ENCODE measurements around the gene MAGI2.
"Not testable (repeated sequence)": the region's sequence is repeated elsewhere in the genome, so short reads cannot be mapped to it uniquely, and the experiment has no call there.

Gene MAGI2

GRCh38 chr7:78383096-78383880, 1070.2 kb downstream of the MAGI2 start:
- DNase-seq: no peak

- no peak for DNase-seq
Measured at GRCh38 chr7:78379148-78379547, 1074.3 kb downstream of the MAGI2 start.

- DNase-seq: no peak
Measured at GRCh38 chr7:78377532-78377931, 1075.9 kb downstream of the MAGI2 start.

- no peak for DNase-seq
Measured at GRCh38 chr7:78370936-78371335, 1082.5 kb downstream of the MAGI2 start.

- no peak for DNase-seq
Measured at GRCh38 chr7:78368771-78369170, 1084.7 kb downstream of the MAGI2 start.

- no peak for DNase-seq
Measured at GRCh38 chr7:78367280-78367773, 1086.1 kb downstream of the MAGI2 start.

GRCh38 chr7:78363866-78364265, 1089.6 kb downstream of the MAGI2 start:
- DNase-seq: no peak

GRCh38 chr7:78359836-78360235, 1093.6 kb downstream of the MAGI2 start:
- DNase-seq: no peak

- DNase-seq: no peak
Measured at GRCh38 chr7:78357709-78358108, 1095.8 kb downstream of the MAGI2 start.

- DNase-seq: no peak
Measured at GRCh38 chr7:78355834-78356233, 1097.6 kb downstream of the MAGI2 start.

GRCh38 chr7:78350926-78351325, 1102.5 kb downstream of the MAGI2 start:
- no peak for DNase-seq

- no peak for DNase-seq
Measured at GRCh38 chr7:78350391-78350790, 1103.1 kb downstream of the MAGI2 start.

- DNase-seq: no peak
Measured at GRCh38 chr7:78346827-78347226, 1106.6 kb downstream of the MAGI2 start.

- DNase-seq: no peak
Measured at GRCh38 chr7:78345979-78346378, 1107.5 kb downstream of the MAGI2 start.

GRCh38 chr7:78345293-78345911, 1108.1 kb downstream of the MAGI2 start:
- no peak for DNase-seq

GRCh38 chr7:78334426-78334825, 1119.0 kb downstream of the MAGI2 start:
- no peak for DNase-seq

- DNase-seq: no peak
Measured at GRCh38 chr7:78333530-78334425, 1119.7 kb downstream of the MAGI2 start.

- DNase-seq: no peak
Measured at GRCh38 chr7:78329001-78329655, 1124.3 kb downstream of the MAGI2 start.

- DNase-seq: no peak
Measured at GRCh38 chr7:78327718-78328117, 1125.7 kb downstream of the MAGI2 start.

- DNase-seq: no peak
Measured at GRCh38 chr7:78326876-78327275, 1126.6 kb downstream of the MAGI2 start.

- no peak for DNase-seq
Measured at GRCh38 chr7:78326189-78326588, 1127.3 kb downstream of the MAGI2 start.

GRCh38 chr7:78323118-78323517, 1130.3 kb downstream of the MAGI2 start:
- DNase-seq: no peak

- not testable (repeated sequence) for DNase-seq
Measured at GRCh38 chr7:78322231-78322630, 1131.2 kb downstream of the MAGI2 start.
